Measurements from ENCODE around the gene SYCE3. TPM values are rescaled to one million over a fixed set of nuclear protein-coding genes. Genes with fewer than 3 reads are reported as not detected.
"Not testable (repeated sequence)": the region's sequence is repeated elsewhere in the genome, so short reads cannot be mapped to it uniquely, and the experiment has no call there.

SYCE3 gene
- polyA plus RNA-seq, 5 donors, result not detected

- no peak for DNase-seq
These were observed 11.5 kb downstream of the SYCE3 start for GRCh38 chr22:50551160-50551752.

GRCh38 chr22:50550395-50550794 lies 12.3 kb downstream of the SYCE3 start:
- no peak for DNase-seq

- no peak for DNase-seq
These were observed 13.6 kb downstream of the SYCE3 start for GRCh38 chr22:50548921-50549790.

- DNase-seq, result no peak
These were observed 14.4 kb downstream of the SYCE3 start for GRCh38 chr22:50548040-50548920.

- no peak for DNase-seq
These were observed 15.3 kb downstream of the SYCE3 start for GRCh38 chr22:50547263-50547985.

- DNase-seq, result no peak
These were observed 16.1 kb downstream of the SYCE3 start for GRCh38 chr22:50546326-50547262.

- DNase-seq, result no peak
These were observed 17.0 kb downstream of the SYCE3 start, which contains the start of gene KLHDC7B for GRCh38 chr22:50545522-50546325. TSS of gene KLHDC7B (plus strand) at chr22:50545899. CDS start at chr22:50546244, 345 bp downstream.

GRCh38 chr22:50544746-50545253 lies 17.9 kb downstream of the SYCE3 start:
- no peak for DNase-seq

GRCh38 chr22:50544078-50544745 lies 18.5 kb downstream of the SYCE3 start:
- peak in 1 of 2 donors; percentile 51 for DNase-seq

GRCh38 chr22:50542416-50542927 lies 20.2 kb downstream of the SYCE3 start:
- DNase-seq, result no peak

GRCh38 chr22:50541667-50542026 lies 21.1 kb downstream of the SYCE3 start:
- DNase-seq, result not testable (repeated sequence)

- no peak for DNase-seq
These were observed 22.3 kb downstream of the SYCE3 start for GRCh38 chr22:50540381-50540780.

GRCh38 chr22:50537765-50538164 lies 25.0 kb downstream of the SYCE3 start:
- no peak for DNase-seq

GRCh38 chr22:50536226-50536625 lies 26.5 kb downstream of the SYCE3 start:
- no peak for DNase-seq

- no peak for DNase-seq
These were observed 27.6 kb downstream of the SYCE3 start for GRCh38 chr22:50535113-50535512.

GRCh38 chr22:50533856-50534711 lies 28.6 kb downstream of the SYCE3 start:
- DNase-seq, result not testable (repeated sequence)

All from right lung (tissue), 5 donors.